Activated CD8-positive, alpha-beta memory T cell treated with anti-CD3 and anti-CD28 coated beads for 48 hours (primary cell): ENCODE measurements around the gene ITK.

Experiments
- DNase-seq, 3 experiments: peaks; one replicate each; pipeline ENCODE4 v3.0.0-alpha.2; 2020; ENCODE audit warnings: low read depth in 2 of 3, low spot score in 2 of 3

ITK gene

GRCh38 chr5:157278319-157279037 lies 97.8 kb downstream of the ITK start:
- DNase-seq: no peak

- no peak for DNase-seq
These were observed 99.1 kb downstream of the ITK start for GRCh38 chr5:157279605-157280239.

GRCh38 chr5:157280927-157281326 lies 100.3 kb downstream of the ITK start:
- no peak for DNase-seq

- no peak for DNase-seq
These were observed 101.5 kb downstream of the ITK start for GRCh38 chr5:157282150-157282549.

GRCh38 chr5:157283434-157283833 lies 102.8 kb downstream of the ITK start:
- DNase-seq: no peak

- no peak for DNase-seq
These were observed 104.0 kb downstream of the ITK start for GRCh38 chr5:157284458-157285212.

GRCh38 chr5:157285310-157286035 lies 104.8 kb downstream of the ITK start:
- no peak for DNase-seq

GRCh38 chr5:157286761-157287211 lies 106.1 kb downstream of the ITK start:
- no peak for DNase-seq

GRCh38 chr5:157288405-157289163 lies 107.9 kb downstream of the ITK start:
- DNase-seq: no peak

- no peak for DNase-seq
These were observed 108.7 kb downstream of the ITK start for GRCh38 chr5:157289164-157289819.

- DNase-seq: no peak
These were observed 109.7 kb downstream of the ITK start for GRCh38 chr5:157290156-157290980.

GRCh38 chr5:157290981-157291711 lies 110.5 kb downstream of the ITK start:
- no peak for DNase-seq

GRCh38 chr5:157292599-157292998 lies 112.0 kb downstream of the ITK start:
- no peak for DNase-seq

- DNase-seq: no peak
These were observed 113.9 kb downstream of the ITK start for GRCh38 chr5:157294407-157295091.

GRCh38 chr5:157295247-157295646 lies 114.6 kb downstream of the ITK start:
- DNase-seq: no peak

GRCh38 chr5:157300564-157300963 lies 119.9 kb downstream of the ITK start:
- DNase-seq: no peak

GRCh38 chr5:157301066-157301465 lies 120.4 kb downstream of the ITK start:
- DNase-seq: no peak

- no peak for DNase-seq
These were observed 122.4 kb downstream of the ITK start for GRCh38 chr5:157303023-157303422.
